Activated gamma-delta T cell (primary cell): ENCODE measurements around the gene PIK3IP1.
"Not testable (repeated sequence)": the region's sequence is repeated elsewhere in the genome, so short reads cannot be mapped to it uniquely, and the experiment has no call there.

Experiments used
- DNase-seq: peaks from one replicate; lab custom pipeline; 2025; lab: John Stamatoyannopoulos, UW

The PIK3IP1 gene

DNA sequence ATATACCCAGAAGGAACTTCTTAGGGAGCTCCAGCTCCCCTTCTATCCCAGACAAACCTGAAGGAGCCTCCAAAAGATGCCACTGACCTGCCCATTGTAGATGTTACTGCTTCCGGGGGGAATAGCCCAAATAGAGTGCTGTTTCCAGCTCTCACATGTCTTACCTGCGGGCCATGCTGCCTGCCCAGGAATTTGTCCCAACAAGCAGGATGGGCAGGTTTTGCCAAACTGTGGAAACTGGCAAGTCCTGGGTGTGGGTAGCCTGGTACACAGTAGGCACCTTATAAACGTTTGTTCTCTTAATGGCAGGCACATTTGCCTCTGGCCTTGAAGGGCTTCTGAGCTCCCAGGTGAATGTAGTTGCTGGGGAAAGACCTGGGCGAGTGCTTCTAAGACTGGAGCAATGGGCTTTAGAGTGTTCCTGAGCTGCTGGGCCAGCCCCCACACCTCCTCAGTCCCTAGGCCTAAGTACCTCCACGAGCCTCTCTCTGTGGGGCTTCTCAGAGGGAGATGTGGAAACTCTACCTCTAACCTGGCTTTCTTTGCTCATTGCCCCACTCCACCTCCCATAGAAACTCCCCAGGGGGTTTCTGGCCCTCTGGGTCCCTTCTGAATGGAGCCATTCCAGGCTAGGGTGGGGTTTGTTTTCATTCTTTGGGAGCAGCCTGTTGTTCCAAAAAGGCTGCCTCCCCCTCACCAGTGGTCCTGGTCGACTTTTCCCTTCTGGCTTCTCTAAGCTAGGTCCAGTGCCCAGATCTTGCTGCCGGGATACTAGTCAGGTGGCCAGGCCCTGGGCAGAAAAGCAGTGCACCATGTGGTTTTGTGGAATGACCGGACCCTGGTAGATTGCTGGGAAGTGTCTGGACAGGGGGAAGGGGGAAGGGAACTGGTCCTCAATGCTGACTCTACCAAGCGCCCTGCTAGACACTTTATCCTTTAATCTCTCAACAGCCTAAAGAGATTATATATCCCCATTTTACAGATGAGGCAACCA lies 43.0 kb downstream of the PIK3IP1 start:
- no peak for DNase-seq

DNA sequence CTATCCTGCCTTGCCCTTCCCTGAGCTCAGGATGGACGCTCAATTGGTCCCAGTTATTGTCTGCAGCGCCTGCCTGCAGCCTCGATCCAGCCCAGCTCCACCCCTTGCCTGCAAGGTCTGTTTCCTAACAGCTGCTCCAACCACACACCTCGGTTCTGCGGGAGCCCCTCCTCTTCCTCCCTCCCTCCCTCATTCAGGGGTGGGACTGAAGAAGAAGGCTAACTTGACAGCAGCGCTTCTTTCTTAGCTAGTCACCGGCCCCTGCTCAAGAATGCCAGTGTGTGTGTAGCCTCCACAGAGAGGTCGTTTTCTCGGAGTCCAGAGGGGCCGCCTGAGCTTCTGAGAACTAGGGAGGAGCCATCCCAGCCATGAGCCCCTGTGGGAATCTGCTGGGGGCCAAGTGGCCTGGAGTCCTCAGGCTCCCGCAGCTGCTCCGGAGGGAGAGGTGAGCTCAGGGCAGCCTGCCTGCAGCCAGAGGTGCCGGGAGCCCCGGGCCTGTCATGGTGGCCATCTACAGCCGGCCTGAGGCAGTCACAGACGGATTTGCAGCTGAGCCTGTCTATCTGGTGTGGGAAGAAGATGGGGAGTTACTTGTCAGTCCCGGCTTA lies 44.0 kb downstream of the PIK3IP1 start:
- no peak for DNase-seq

DNA sequence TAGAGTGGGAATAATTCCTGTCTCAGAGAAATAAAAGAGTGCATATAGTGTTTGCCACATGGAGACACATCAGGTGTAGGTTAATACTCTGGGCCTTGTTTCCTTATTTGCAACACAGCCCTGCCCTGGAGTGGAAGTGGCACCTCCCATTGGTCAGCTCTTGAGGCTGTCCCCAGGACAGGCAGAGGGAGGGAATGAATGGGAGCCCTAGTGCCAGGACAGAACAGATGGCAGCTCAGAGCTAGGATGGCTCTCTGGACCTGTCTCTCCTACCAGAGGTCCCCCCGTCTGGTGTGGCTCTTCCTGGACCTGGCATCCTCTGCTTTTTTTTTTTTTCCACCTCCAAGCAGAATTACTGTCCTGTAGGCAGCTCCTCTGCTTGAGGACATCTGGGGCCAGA lies 44.6 kb downstream of the PIK3IP1 start:
- DNase-seq: no peak

DNA sequence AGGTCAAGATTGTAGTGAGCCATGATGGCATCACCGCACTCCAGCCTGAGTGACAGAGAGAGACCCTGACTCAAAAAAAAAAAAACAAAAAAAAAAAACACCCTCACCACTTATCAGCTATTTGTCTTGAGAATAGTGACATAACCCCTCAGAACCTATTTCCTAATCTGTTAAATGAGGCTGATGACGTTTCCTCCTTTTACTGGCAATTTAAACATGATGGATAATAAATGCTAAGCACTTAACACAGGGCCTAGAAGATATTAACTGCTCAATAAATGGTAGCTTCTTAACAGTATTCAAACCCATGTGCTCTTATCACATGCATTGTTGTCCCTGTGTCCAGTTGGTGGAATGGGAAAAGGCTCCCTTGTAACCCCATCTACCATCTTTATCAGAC lies 45.6 kb downstream of the PIK3IP1 start:
- no peak for DNase-seq

DNA sequence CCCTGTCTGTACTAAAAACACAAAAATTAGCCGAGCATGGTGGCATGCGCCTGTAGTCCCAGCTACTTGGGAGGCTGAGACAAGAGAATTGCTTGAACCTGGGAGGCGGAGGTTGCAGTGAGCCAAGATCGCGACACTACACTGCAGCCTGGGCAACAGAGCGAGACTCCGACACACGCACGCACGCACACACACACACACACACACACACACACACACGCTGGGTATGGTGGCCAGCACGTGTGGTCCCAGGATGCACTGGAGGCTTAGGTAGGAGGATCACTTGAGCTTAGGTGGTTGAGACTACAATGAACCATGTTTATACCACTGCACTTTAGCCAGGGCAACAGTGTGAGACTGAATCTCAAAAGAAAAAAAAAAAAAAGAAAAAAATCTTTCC lies 46.3 kb downstream of the PIK3IP1 start:
- DNase-seq: not testable (repeated sequence)

DNA sequence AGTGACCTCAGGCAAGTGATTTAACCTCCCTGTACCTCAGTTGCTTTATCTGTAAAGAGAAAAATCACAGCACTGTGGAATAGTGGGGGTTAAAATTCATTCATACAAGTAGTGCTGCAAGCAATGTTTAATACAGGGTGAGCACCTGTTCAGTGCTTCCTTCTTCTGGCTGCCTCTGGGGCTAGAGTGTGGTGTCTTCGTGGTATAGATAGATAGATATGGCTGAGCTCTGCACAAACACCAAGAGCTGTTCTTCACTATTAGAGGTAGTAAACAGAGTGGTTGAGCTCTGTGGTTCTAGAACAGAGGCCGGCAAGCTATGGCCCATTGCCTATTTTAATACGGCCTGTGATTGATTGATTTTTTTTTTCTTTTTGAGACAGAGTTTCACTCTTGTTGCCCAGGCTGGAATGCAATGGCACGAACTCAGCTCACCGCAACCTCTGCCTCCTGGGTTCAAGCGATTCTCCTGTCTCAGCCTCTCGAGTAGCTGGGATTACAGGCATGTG lies 47.3 kb downstream of the PIK3IP1 start:
- no peak for DNase-seq

DNA sequence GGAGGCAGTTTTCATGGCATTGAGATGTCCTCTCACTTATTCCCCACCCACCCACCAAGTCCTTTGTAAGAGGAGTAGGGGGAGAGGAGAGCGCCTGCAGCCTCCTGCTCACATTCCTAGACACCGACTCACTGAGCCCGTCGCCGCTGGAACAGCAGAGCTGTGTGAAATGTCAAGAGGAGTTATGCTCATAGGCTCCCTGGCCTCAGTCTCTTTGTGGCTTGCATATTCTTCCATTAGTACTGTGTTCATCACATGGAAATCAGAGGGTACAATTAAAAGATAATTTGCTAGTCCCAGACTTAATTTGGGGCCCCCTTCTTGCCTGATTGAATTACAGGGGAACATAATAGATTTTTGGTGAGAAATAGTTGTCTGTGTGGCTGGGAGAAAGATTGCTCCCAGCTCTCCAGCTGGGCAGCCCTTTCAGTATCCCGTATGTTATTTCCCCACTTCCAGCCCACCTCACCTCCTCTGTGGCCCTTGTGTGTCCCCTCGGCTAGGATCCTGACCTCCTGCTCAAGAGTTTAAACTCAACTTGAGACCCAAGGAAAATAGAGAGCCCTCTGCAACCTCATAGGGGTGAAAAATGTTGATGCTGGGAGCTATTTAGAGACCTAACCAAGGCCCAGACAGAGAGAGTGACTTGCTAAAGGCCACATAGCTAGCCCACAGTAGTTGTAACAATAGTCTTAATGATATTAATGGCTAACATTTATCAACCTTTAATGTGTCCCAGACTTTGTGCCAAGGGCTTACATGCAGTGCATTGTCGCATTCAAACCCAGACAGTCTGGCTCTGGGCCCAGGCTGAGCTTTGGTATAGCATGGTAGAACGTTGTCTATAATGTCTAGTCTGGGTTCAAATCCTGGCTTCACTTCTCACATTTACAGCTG lies 48.0 kb downstream of the PIK3IP1 start:
- no peak for DNase-seq

DNA sequence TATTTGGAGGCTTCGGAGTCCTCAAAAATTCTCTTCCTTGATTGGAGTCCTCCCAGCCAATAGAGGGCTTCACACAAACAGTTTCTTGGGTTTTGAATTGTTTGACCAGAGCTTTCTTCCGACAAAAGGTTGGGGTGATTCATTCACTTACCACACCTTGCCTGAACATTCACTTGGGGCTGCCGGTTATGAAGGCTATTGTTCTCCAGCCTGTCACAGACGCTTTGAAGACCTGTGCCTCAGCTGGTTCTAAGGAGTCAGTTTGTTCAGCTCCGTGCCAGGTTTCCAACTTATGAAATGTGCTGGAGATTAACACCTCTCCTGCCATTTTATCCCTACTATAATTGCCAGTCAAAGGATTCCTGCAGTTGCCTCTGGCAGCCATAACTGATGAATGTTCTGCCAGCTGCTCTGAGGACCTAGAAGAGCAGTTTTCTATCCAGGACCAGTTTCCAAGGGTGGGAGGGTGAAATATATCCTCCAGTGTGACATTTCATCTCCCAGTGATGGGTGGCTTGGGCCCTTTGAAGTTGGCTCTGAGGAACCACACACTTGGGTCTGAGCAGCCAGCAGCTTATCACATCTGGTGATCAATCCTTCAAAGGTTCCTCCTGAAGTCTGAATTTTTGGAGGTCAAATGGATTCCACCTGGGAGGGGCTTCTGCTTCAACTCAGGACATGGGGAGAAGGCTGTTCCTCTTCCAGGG lies 48.8 kb downstream of the PIK3IP1 start:
- no peak for DNase-seq

DNA sequence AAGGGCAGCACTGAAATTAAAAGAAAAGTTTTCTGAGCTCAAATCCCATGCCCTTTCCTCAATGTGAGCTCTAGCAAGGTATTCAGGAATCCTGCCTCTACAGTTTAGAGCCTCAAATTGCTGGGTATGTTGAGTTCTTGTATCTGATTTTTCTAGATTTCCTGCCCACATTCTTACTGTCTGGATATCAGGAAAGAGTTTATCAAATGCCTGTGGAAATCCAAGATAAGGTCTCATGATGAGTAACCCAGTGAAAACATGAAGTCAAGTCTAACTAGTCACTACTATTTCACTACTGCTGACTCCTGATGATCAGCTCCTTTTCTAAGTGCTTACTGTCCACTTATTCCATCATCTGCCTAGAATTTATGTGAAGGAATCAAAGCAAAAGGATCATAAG lies 50.4 kb downstream of the PIK3IP1 start:
- no peak for DNase-seq

DNA sequence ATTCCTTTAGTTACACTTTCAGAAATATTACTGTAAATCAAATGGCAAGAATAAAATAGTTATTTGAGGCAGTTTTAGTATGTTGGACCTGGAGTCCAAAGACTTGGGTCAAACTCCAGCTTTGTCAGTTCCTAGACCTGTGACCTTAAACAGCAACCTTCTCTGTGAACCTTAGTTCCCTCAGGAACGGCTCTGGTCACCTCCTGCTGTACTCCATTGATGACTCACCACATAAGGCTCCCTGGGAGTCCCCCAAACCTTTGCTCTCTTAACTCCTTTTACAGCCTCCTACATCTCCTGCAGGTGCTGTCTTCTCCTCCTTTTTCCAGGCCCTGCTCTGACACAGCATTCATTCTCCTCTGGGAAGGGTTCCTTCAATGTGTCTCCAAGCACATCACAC lies 51.1 kb downstream of the PIK3IP1 start:
- no peak for DNase-seq

DNA sequence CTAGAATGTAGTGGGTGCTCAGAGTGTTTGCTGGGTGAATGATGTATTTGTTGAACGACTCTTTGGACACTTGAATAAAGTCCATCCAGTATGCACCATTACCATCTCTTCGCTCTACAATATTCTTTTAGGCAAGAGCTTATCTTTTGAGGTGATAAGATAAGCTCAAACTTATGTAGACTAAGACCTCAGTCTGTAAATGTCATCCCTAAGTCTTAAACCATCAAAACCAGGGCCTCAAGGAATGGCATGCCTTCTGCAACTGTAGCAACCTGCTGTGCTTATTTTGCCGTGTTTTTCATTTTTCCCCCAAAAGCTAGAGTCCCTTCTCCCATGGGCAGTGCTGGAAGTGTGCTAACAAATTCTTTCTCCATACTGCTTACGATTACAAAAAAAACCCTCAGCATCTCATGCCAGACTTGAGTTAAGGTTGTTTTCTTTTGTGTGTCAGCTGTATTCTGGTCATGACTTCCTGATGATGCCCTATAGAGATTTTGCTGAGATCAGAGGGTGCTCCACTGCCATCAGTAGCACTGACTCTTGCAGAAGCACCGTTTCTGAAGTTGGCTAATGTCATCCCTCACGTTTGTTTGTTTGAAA lies 52.4 kb downstream of the PIK3IP1 start:
- no peak for DNase-seq

DNA sequence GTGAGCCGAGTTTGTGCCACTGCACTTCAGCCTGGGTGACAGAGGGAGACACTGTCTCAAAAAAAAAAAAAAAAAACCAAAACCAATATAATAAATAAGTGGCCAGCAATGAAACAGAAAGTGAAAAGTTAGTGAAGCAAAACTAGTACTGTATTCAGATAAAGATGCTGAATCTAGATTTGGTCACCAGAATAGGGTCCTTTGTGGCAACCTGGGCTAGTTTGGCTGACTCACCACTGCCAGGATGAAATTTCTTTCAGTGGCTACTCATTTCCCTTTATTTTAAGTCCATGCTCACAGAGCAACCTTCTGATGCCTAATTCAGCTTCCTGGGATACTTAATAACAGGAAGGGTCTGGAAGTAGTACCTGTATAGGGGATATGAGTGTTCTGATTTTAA lies 54.2 kb downstream of the PIK3IP1 start:
- DNase-seq: no peak

DNA sequence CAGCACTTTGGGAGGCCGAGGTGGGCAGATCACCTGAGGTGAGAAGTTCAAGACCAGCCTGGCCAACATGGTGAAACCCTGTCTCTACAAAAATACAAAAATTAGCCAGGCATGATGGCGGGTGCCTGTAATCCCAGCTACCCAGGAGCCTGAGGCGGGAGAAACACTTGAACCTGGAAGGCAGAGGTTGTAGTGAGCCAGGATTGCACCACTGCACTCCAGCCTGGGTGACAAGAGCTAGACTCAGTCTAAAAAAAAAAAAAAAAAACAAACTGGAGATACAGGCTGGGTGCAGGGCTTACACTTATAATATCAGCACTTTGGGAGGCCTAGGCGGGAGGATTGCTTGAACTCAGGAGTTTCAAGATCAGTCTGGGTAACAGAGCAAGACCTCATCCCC lies 56.2 kb downstream of the PIK3IP1 start:
- DNase-seq: not testable (repeated sequence)

DNA sequence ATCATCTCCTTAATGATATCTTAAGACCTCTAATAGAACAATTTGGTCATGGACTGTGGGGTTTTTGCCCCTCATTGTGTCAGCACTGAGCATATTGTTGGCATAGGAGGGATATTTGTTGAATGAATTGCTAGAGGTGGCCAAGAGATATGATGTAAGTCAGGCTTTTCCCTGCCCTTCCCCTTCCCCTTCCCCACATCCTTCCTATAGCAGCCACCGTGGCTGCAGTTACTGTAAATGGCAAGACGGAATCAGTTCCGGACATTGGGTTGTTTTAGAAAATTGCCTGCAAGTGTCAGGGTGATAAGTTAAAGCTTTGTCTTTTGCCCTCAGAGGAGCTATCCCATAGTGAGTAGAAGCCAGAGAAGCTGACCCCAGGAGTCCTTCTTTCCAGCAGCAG lies 57.2 kb downstream of the PIK3IP1 start:
- DNase-seq: no peak

DNA sequence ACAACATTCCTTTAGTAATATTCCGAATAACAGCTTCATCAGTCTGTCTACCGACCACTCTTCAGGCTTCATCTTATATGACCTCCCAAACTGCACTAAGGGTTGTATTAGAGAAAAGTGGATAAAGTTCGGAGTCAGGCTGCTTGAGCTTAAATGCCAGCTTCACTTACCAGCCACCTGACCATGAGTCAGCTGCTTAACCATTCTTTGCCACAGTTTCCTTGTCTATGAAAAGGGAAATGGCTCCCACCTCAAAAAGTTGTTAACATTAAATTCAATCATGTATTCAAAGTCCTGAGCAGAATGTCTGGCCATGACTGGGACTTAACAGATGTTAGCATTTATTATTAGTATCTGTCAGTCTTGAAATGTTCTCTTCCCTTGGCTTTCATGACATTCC lies 59.3 kb downstream of the PIK3IP1 start:
- no peak for DNase-seq
